Mesothelial cell of epicardium (in vitro differentiated cells): ENCODE measurements around the gene SAP30BP. TPM values are rescaled to one million over a fixed set of nuclear protein-coding genes. Genes with fewer than 3 reads are reported as not detected.
A peak's percentile ranks its signal among the peaks of the same experiment; 100 is the strongest.

Source experiments
- DNase-seq, 2 experiments: peaks; one replicate each; pipeline ENCODE4 v3.0.0; 2021; ENCODE audit warnings: low spot score in 2 of 2; ENCODE audit not compliant: unreplicated experiment in 2 of 2
- H3K27ac Mint-ChIP-seq: 2 replicates; pipeline ENCODE4 v1.8.0; 2021; ENCODE audit warnings: mixed read lengths
- H3K27me3 Mint-ChIP-seq: 2 replicates; pipeline ENCODE4 v1.8.0; 2021; ENCODE audit warnings: low read depth, mixed read lengths
- H3K36me3 Mint-ChIP-seq: 2 replicates; pipeline ENCODE4 v1.8.0; 2021; ENCODE audit warnings: mixed read lengths
- H3K4me1 Mint-ChIP-seq: 2 replicates; pipeline ENCODE4 v1.8.0; 2021; ENCODE audit warnings: mixed read lengths
- H3K4me3 Mint-ChIP-seq: 2 replicates; pipeline ENCODE4 v1.8.0; 2021; ENCODE audit warnings: mild to moderate bottlenecking, moderate library complexity, mixed read lengths
- H3K9me3 Mint-ChIP-seq: 2 replicates; pipeline ENCODE4 v1.8.0; 2021; ENCODE audit warnings: mixed read lengths
- CTCF ChIP-seq: fragments of 200-600 bp; sonication (generic); IDR thresholded peaks from one replicate; pipeline ENCODE4 v1.5.0; 2021; ENCODE audit warnings: antibody characterized with exemption; ENCODE audit not compliant: unreplicated experiment
- total RNA-seq: library from RNA; stranded (reverse); gene quantifications from 3 replicates; pipeline ENCODE4 v1.2.1, GENCODE V29; 2021

SAP30BP gene
- total RNA-seq, 1 donor from 2014 or later: 96.0 TPM

DNA sequence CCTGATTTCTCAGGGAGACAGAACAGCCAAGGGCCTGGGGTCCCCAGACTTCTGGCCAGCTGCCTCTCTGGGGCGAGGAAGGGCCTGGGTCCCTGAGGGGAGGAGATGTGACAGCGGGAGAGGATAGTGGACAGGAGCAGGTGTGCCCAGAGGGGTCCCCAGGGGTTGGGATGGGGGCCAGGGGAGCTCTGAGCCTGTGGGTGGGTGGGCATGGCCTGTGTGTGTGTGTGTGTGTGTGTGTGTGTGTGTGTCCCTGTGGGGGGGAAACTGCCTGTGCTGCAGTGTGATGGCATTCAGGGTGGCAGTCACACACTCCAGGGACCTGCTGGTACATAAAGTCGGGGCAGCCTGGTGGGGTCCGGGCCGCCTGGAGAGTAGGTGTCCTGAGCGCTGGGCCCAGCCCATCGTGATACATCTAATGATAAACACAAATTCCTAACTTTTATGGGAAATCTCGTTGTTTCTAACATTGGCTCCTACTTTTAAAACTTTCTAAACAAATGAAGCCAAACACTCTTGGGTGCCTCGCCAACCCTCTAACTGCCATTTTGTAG, 55.5 kb downstream of the SAP30BP start:
- H3K4me3 Mint-ChIP-seq: peak overlapping the region; percentile 71
- no peaks in the 10 kb centered on the region for H3K9me3 Mint-ChIP-seq
- H3K27me3 Mint-ChIP-seq: peaks cover 38% of the 10 kb centered on the region
- H3K4me1 Mint-ChIP-seq: peaks cover 15% of the 10 kb centered on the region
- DNase-seq: no peak
- H3K36me3 Mint-ChIP-seq: peaks cover 6% of the 10 kb centered on the region
- TF ChIP-seq CTCF: no peak
- H3K27ac Mint-ChIP-seq: peak overlapping the region; percentile 88

DNA sequence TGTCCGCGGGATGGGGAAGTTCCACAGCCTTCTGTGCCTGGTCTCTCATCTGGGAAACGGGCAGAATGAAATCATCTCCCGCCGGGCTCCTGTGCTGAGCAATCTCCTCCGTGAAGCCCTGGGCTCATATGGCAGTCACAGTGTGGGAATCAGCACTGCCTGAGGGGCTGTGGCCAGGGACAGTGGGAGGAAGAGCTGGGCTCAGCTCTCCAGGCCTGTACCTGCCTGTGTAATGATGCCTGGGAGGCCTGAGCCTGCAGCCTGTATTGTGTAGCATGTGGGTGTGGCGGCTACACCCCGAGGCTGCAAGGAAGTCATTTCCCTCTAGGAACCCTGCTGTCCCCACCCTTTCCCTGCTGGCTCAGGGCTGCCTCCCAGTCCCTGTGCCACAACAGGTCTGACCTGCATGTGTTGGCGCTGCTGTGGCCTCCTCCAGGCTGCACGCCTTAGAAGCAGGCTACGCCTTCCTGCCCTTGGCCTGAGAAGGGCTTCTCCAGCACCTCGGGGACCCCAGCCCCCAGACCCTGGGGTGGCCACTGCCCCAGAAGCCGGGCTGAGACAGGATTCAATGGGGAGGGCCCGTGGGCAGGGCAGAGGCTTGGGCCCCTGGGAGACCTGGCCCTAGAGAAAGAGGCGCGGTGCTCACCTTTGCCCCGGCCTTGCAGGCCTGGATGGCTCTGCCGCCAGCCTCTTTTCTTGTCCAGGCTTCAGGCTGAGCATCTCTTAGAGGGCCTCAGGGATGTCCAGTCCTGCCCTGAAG, 56.2 kb downstream of the SAP30BP start:
- H3K27me3 Mint-ChIP-seq: peaks cover 36% of the 10 kb centered on the region
- H3K36me3 Mint-ChIP-seq: peaks cover 9% of the 10 kb centered on the region
- DNase-seq: no peak
- H3K27ac Mint-ChIP-seq: peak overlapping the region; percentile 73
- no peaks in the 10 kb centered on the region for H3K9me3 Mint-ChIP-seq
- peaks cover 15% of the 10 kb centered on the region for H3K4me1 Mint-ChIP-seq
- peak overlapping the region; percentile 71 for H3K4me3 Mint-ChIP-seq
- TF ChIP-seq CTCF: no peak

GRCh38 chr17:75724016-75725003, 57.2 kb downstream of the SAP30BP start:
- Mint-ChIP-seq H3K4me3 (no peak overlapping the region), H3K9me3 (no peaks in the 10 kb centered on the region), H3K4me1 (peaks cover 15% of the 10 kb centered on the region), H3K36me3 (peaks cover 13% of the 10 kb centered on the region), H3K27me3 (peaks cover 29% of the 10 kb centered on the region), H3K27ac (no peak overlapping the region)
- no peak for DNase-seq
- no peak for TF ChIP-seq CTCF

- Mint-ChIP-seq H3K27me3 (peaks cover 17% of the 10 kb centered on the region), H3K4me3 (no peak overlapping the region), H3K27ac (no peak overlapping the region), H3K36me3 (peaks cover 13% of the 10 kb centered on the region), H3K9me3 (no peaks in the 10 kb centered on the region), H3K4me1 (peaks cover 15% of the 10 kb centered on the region)
- no peak for TF ChIP-seq CTCF
- DNase-seq: no peak
These were observed 58.4 kb downstream of the SAP30BP start for GRCh38 chr17:75725504-75725903.

GRCh38 chr17:75727391-75727790, 60.3 kb downstream of the SAP30BP start:
- peaks cover 7% of the 10 kb centered on the region for H3K27me3 Mint-ChIP-seq
- no peak overlapping the region for H3K27ac Mint-ChIP-seq
- DNase-seq: no peak
- TF ChIP-seq CTCF: no peak
- no peak overlapping the region for H3K4me3 Mint-ChIP-seq
- H3K36me3 Mint-ChIP-seq: peaks cover 14% of the 10 kb centered on the region
- H3K9me3 Mint-ChIP-seq: no peaks in the 10 kb centered on the region
- H3K4me1 Mint-ChIP-seq: peaks cover 7% of the 10 kb centered on the region
